ENCODE data around the gene ARHGAP24. TPM values are rescaled to one million over a fixed set of nuclear protein-coding genes. Genes with fewer than 3 reads are reported as not detected.

The ARHGAP24 gene
- total and polyA plus RNA-seq, 10 of the 15 experiments (the other 5 are each of a cell fraction or from before 2014, with no cell fraction given): 0.10 to 4.2 (median 0.52) TPM

DNA sequence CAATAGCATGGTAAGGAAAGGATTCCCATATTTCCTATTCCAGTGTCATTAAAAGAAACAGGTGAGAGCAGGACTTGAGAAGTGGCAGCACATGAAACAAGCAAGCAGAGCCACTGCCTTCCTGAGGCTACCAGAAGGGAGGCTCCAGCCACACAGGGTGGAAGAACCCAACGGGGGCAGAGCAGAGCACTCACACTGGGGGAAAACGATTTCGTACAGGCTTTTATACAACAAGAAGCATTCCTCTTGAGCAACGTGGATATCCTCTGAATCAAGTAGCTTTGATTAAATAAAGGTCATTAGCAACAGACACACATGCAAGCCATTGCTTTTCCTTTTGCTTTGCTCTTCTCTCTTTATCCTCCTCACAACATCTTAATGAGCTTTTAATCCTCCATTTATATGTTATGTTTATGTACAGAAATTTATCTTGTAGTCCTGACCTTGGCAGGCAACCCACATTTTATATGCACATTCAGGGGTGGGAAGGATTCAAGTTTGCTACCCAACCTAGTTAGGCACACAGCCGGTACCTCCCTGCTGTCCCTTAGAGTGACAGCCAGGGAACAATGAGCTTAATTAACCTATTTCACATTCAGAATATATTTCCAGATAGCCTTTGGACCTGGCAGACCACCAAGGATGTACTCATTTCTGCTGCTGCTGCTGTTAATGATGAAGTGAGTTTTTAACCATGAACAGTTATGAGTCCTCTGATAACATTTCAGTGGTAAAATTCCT lies 202.1 kb downstream of the ARHGAP24 start:
- H3K4me3 ChIP-seq: no peak overlapping the region
- no peaks in the 10 kb centered on the region for H4K20me1 ChIP-seq (ENCODE audit: control insufficient read depth, insufficient read depth)
- intact Hi-C loops (cut with micrococcal nuclease; ENCODE audit: unreplicated experiment) (no loop called here), in situ Hi-C loops (cut with MboI) (no loop called here)
- TF ChIP-seq, protein P1, sequence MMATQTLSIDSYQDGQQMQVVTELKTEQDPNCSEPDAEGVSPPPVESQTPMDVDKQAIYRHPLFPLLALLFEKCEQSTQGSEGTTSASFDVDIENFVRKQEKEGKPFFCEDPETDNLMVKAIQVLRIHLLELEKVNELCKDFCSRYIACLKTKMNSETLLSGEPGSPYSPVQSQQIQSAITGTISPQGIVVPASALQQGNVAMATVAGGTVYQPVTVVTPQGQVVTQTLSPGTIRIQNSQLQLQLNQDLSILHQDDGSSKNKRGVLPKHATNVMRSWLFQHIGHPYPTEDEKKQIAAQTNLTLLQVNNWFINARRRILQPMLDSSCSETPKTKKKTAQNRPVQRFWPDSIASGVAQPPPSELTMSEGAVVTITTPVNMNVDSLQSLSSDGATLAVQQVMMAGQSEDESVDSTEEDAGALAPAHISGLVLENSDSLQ (IDR thresholded peaks at IDR 0.05): no peak
- TF ChIP-seq SREBF2 (IDR thresholded peaks at IDR 0.05; ENCODE audit: low read length) (no peak), FOXK2 (IDR thresholded peaks at IDR 0.05) (no peak), KAT2A (conservative IDR thresholded peaks at IDR 0.05; ENCODE audit: control insufficient read depth, low read depth, low read length) (no peak), STAT3 (IDR thresholded peaks at IDR 0.05; ENCODE audit: low read depth, low read length) (no peak), RBBP5 (conservative IDR thresholded peaks at IDR 0.05) (no peak)
- ChIA-PET RAD21 (ENCODE audit: unreplicated experiment) (no interaction called here), SMC1A (ENCODE audit: uncharacterized antibody, unreplicated experiment) (interaction anchor here (0.8 kb wide), 1 partner anchor 68 kb away, joined by 3 read pairs; no protein-coding TSS in a partner anchor), CTCF (interaction anchor here (2.7 kb wide), 1 partner anchor 71 kb away, joined by 7 read pairs; no protein-coding TSS in a partner anchor), POLR2A (no interaction called here)
- DNase-seq (ENCODE audit: low read depth, low spot score) (no peak), ATAC-seq (no peak), FAIRE-seq (no peak)
- H2AFZ ChIP-seq (ENCODE audit: control insufficient read depth, low read depth, low read length): no peak overlapping the region
- H3K27me3 ChIP-seq (replicated peaks in 1 of 2; ENCODE audit: control insufficient read depth in 2 of 2, insufficient read depth in 2 of 2, low read length in 1 of 2): no peaks in the 10 kb centered on the region
- H3K4me2 ChIP-seq (ENCODE audit: control insufficient read depth, insufficient read depth): no peak overlapping the region
- H3K79me2 ChIP-seq (ENCODE audit: control insufficient read depth, insufficient read depth, low read length): no peaks in the 10 kb centered on the region
- no peak overlapping the region for H3K27ac ChIP-seq (ENCODE audit: control insufficient read depth, insufficient read depth)
- WGBS (ENCODE audit: insufficient coverage, insufficient replicate concordance, low lambda C conversion rate, missing lambda C conversion rate): 62% methylated on average over 5 of the region's 5 CpGs
- H3K9me3 ChIP-seq (replicated peaks; ENCODE audit: control insufficient read depth, insufficient read depth, low read length): peaks cover 2% of the 10 kb centered on the region; the same call in 2 of the 3 replicates
- peaks cover 16% of the 10 kb centered on the region; the same call in 1 of the 2 replicates for H3K4me1 ChIP-seq (ENCODE audit: control insufficient read depth, insufficient read depth, low read length)
- BruUV-seq (replicated peaks): no TSS peak
- H3K36me3 ChIP-seq (ENCODE audit: control insufficient read depth in 2 of 2, insufficient read depth in 2 of 2, low read length in 1 of 2): no peaks in the 10 kb centered on the region
- H3K9ac ChIP-seq (ENCODE audit: control insufficient read depth, insufficient read depth, low read length): no peak overlapping the region
